ENCODE results near the gene CFAP74. TPM values are rescaled to one million over a fixed set of nuclear protein-coding genes. Genes with fewer than 3 reads are reported as not detected.

The CFAP74 gene
- total RNA-seq, 1 experiment from 2014 or later = 0.28 TPM

- Histone ChIP-seq H4K8ac (replicated peaks; ENCODE audit: insufficient read length, low read depth, low read length) (no peak overlapping the region), H3K9me3 (ENCODE audit: control insufficient read depth, low read depth, low read length) (no peaks in the 10 kb centered on the region), H4K20me1 (ENCODE audit: control insufficient read depth, insufficient read depth, insufficient read length) (no peaks in the 10 kb centered on the region), H3K4me2 (ENCODE audit: insufficient read depth, insufficient read length, low read length) (no peak overlapping the region), H2AFZ (ENCODE audit: low read length) (no peak overlapping the region), H3K79me1 (ENCODE audit: insufficient read depth, low read depth, low read length, poor library complexity, severe bottlenecking) (no peaks in the 10 kb centered on the region), H3K23ac (ENCODE audit: insufficient read length, low read depth, low read length) (no peak overlapping the region), H3K4me1 (ENCODE audit: insufficient read depth, low read length) (no peaks in the 10 kb centered on the region; the same call in 1 of the 2 replicates), H3K79me2 (ENCODE audit: insufficient read depth, low read length) (no peaks in the 10 kb centered on the region), H4K91ac (ENCODE audit: insufficient read length, low read depth, low read length) (no peak overlapping the region), H3T11ph (ENCODE audit: low read length) (no peak overlapping the region), H3K9ac (ENCODE audit: extremely low read depth, insufficient read length, low read length) (no peak overlapping the region), H3K14ac (ENCODE audit: insufficient read depth, low read length) (peak overlapping the region; percentile 17; the same call in 1 of the 2 replicates), H2BK120ac (ENCODE audit: low read depth, low read length, poor library complexity, severe bottlenecking) (no peak overlapping the region), H3K18ac (ENCODE audit: insufficient read length, low read depth, low read length) (no peak overlapping the region), H2AK5ac (ENCODE audit: insufficient read length, low read length) (no peak overlapping the region), H4K5ac (ENCODE audit: insufficient read length, low read depth, low read length) (no peak overlapping the region), H3K27me3 (ENCODE audit: insufficient read depth, low read length) (no peaks in the 10 kb centered on the region), H2BK20ac (ENCODE audit: low read depth, low read length, poor library complexity, severe bottlenecking) (no peak overlapping the region), H3K4ac (ENCODE audit: low read depth, low read length) (no peak overlapping the region), H3K27ac (ENCODE audit: insufficient read length, low read depth, low read length) (no peak overlapping the region), H2BK15ac (ENCODE audit: low read depth, low read length) (no peak overlapping the region), H2BK5ac (ENCODE audit: insufficient read length, low read length) (no peak overlapping the region), H3K23me2 (ENCODE audit: insufficient read length, low read depth, low read length, poor library complexity, severe bottlenecking) (no peaks in the 10 kb centered on the region), H2BK12ac (ENCODE audit: insufficient read length, low read depth, low read length) (no peak overlapping the region), H3K56ac (ENCODE audit: insufficient read length, low read depth, low read length) (no peak overlapping the region)
- peaks cover 6% of the 10 kb centered on the region for H3K27me3 Mint-ChIP-seq (ENCODE audit: low read depth)
- H3K27ac Mint-ChIP-seq = no peak overlapping the region
- DNase-seq = no peak
- no CpG with 5 or more reads among the region's 7 CpGs for WGBS (ENCODE audit: extremely low coverage, insufficient read length, low lambda C conversion rate)
- peaks cover 23 to 28% of the 10 kb centered on the region in 2 experiments for H3K4me1 Mint-ChIP-seq
- H3K36me3 Mint-ChIP-seq (ENCODE audit: insufficient read depth in 1 of 3, low read depth in 3 of 3) = peaks cover 0 to 2% (median 1%) of the 10 kb centered on the region in 3 experiments; a peak in 1 of 7 replicates
- peaks cover 4 to 6% of the 10 kb centered on the region in 2 experiments; a peak in 3 of 5 replicates for H3K9me3 Mint-ChIP-seq
- no peak overlapping the region for H3K4me3 Mint-ChIP-seq
- TF ChIP-seq CTCF (conservative IDR thresholded peaks at IDR 0.05) = no peak
These were observed 47.5 kb downstream of the CFAP74 start for GRCh38 chr1:1956101-1956500.
